GM18907 (cell line): ENCODE results near the gene CBFA2T3.

Source experiments
- ATAC-seq: cut with Tn5 transposase; IDR thresholded peaks from one replicate; pipeline ENCODE4 v1.9.1; 2021; ENCODE audit warnings: mild to moderate bottlenecking, moderate library complexity; ENCODE audit not compliant: unreplicated experiment

Gene CBFA2T3

DNA sequence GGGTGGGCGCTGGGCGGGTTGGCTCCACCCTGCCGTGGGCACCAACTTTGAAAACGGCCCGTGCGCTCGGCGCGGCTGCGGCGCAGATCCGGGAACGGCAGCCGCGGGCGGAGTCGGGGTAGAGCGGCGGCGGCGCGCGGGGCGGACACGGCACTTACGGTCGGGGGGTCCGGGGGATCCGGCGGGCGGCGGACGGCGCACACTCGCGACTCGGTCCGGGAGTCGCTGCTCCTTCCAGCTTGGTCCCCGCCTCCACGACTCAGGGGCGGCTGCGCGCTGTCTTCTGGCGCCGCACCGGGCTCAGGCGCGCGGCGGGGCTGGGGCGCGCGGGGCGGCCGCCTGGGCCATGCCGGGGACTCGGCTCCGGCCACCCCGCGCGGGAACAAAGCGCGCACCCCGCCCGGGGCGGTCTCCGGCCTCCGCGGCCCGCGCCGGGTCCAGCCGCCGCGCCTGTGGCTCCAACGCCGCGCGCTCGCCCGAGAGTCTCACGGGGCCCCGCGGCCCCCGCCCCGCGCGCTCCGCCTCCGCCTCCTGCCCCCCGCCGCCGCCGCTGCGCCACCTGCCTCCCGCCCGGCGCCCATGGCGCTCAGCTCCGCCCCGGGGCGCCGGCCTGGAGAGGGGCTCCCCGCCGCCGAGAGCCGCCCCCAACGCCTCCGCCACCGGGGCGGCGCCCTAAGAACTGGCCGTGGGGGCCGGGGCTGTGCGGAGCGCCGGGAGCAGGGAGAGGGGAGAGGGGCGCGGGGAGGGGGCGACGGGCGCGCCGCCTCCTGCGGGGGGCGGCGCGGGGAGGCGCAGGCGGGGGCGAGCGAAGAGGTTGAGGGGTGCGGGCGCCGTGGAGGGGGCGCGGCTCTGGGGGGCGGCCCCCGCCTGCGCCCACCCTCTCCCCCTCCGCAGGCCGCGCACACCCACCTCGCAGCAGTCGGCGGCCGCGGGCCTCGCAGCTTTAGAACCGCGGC, 35.9 kb downstream of the CBFA2T3 start:
- peak; percentile 19 for ATAC-seq

GRCh38 chr16:88939972-88940861, 36.8 kb downstream of the CBFA2T3 start:
- ATAC-seq: no peak

- ATAC-seq: no peak
Observed at GRCh38 chr16:88939245-88939971, 37.6 kb downstream of the CBFA2T3 start.

DNA sequence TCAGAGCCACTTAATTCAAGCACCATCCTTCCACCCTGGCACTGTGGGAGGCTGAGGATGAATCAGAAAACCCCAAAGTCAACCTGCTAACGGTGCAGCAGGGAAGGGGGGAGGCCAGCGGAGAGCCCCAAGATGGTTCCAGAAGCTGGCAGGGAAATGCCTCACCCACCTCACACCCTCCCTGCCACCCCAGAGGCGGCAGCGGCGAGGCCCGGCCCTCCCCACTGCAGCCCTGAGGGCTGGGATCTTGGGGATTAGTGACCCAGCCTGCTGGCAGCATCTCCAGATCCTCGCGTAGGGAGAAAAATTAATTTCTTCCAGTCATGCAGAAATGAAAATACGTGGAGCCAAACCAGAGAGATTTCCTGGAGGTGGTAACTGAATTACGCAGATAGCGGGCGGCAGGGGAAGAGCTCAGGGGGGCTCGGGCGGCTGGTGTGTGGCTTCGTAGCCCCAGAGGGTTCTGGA, 38.2 kb downstream of the CBFA2T3 start:
- no peak for ATAC-seq

DNA sequence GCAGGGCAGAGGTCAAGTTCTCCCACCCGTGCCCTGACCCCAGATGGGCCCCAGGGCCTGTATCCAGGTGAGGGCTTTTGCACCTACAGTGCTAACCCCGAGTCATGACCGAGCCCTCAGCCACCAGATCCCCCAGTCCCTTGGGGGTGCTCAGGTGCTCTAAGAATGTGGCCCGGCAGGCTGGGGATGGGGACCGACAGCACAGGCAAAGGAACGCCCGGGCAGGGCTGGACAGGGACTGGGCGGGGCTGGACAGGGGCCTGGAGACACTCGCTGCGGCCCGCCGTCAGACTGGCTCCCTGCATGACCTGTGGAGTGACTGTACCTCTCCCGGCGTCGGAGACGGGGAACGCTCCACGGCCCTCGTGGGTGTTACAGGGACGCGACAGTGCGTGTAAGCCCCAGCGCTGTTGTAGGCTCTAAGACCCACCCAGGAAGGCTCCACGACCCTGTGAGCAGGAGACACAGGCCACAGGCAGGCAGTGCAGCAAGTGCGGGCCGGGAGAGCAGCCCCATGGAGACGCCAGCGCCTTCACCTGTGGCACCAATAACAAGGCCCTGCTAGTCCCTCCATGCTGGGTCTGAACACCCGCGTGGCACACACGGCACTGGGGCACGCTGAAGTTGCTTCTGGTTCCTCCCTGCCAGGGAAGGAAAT, 38.8 kb downstream of the CBFA2T3 start:
- ATAC-seq: no peak

GRCh38 chr16:88937206-88937621, 39.8 kb downstream of the CBFA2T3 start:
- no peak for ATAC-seq

DNA sequence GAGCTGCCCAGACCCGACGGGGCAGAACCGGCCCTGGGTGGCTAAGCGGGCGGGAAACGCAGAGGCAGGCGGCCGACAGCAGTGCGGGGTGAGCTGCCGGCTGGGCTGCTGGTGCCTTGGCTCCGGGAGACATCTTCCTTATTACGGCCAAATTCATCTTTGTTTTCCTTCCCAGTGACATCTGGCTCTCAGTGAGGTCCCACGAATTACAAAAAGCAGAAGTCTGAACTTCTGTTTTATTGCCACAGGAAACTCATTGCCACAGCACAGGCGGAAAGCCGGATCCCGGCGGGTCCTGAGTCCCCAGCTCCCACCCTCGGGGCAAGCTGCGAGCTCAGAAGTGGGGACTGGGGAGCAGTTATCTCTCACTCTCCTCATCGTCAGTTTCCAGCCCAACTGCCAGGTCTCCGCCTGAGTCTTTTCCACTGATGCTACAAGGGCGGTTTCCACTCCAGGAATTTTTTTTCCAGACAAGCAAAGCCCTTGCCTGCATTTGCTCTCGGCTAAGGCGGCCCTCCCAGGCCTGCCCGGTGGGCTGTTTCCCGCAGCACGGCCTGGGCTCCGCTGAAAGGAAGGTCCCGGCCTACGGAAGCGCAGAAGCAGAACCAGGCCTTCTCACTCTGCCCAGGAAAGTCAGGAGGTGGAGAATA, 40.3 kb downstream of the CBFA2T3 start:
- no peak for ATAC-seq

- ATAC-seq: no peak
Observed at GRCh38 chr16:88936008-88936555, 40.9 kb downstream of the CBFA2T3 start.

DNA sequence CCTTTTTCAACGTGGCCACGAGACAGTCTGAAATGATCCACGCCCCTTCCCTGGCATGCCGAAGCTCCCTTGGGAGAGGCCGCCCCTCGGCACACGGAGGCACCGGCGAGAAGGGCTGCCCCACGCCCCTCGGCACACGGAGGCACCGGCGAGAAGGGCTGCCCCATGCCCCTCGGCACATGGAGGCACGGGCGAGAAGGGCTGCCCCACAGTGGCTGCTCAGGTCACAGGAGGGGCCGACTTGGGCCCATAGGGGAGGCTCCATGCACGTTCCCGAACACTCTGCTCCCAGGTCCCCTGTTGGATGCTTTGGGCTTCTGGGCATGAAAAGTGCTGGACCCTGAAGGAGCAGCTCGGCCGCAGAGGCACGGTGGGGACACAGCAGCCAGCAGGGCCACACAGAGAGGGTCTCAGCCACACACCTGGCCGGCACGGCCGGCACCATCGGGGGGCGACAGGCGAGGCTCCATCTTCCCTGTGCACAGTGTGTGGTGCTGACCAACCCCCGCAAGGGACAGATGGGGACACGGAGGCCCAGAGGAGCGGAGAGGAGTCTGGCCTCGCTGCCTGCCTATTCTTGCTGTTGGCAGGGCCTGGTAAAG, 42.8 kb downstream of the CBFA2T3 start:
- no peak for ATAC-seq

- ATAC-seq: no peak
Observed at GRCh38 chr16:88932929-88933328, 44.1 kb downstream of the CBFA2T3 start.

DNA sequence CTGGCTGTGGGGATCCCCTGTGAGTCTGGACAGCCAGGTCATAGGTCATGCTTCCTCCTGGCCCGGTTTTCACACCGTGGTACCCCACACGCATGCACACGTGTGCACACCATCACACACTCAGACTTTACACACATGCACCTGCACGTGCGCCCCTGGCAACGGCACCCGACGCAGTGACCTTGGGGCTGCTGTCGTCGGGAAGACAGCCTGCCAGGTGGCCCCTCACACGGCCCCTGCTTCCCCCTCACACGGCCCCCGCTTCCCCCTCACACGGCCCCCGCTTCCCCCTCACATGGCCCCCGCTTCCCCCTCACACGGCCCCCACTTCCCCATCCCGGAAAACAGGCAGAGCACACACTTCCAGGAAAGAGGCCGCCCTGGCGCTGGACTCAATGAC, 45.1 kb downstream of the CBFA2T3 start:
- no peak for ATAC-seq

- ATAC-seq: no peak
Observed at GRCh38 chr16:88931373-88931900, 45.6 kb downstream of the CBFA2T3 start.

DNA sequence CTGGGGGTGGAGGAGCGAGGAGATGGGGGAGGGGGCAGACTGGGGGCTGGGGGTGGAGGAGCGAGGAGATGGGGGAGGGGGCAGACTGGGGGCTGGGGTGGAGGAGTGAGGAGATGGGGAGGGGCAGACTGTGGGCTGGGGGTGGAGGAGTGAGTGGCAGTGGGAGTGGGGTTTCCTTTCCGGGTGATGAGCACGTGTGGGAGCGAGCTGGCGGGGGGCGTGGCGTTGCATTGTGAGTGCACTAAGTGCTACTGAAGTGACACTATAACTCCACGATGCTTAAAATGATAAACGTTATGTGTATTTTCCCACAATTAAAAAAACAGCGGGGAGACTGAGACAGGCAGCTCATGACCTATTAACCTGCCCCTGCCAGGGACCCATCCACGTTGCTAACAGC, 46.3 kb downstream of the CBFA2T3 start:
- ATAC-seq: no peak

GRCh38 chr16:88929091-88929445, 47.9 kb downstream of the CBFA2T3 start:
- no peak for ATAC-seq

DNA sequence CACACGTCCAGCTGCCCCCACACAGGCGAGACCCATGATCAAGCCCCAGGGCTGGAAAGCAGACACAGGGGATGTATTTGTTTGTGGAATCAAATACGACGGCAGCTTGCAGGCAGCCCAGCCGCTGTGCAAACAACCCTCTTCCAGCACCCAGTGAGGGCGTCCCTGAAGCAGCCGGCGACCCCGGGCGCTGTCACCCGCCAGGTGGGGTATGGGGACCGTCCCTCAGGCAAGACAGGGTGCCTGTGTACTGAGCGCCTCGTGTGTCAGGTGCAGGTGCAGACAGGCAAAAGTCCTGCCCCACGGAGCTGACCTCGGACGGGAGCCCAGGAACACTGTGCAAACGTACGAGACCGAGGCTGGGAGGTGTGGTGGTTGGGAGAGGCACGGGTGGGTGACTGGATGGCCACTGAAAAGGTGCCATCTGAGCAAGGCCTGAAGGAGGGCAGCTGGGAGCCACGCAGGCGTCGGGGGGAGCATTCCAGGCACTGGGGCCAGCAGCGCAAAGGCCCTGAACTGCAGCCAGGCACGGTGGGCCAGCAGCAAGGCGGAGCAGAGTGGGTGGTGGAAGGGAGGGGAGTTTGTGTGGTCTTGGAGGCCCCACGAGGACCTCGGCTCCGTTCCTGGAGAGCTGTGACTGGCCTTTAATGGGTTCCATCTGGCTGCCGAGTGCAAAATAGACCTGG, 48.5 kb downstream of the CBFA2T3 start:
- ATAC-seq: no peak

- ATAC-seq: no peak
Observed at GRCh38 chr16:88927661-88928060, 49.3 kb downstream of the CBFA2T3 start.

DNA sequence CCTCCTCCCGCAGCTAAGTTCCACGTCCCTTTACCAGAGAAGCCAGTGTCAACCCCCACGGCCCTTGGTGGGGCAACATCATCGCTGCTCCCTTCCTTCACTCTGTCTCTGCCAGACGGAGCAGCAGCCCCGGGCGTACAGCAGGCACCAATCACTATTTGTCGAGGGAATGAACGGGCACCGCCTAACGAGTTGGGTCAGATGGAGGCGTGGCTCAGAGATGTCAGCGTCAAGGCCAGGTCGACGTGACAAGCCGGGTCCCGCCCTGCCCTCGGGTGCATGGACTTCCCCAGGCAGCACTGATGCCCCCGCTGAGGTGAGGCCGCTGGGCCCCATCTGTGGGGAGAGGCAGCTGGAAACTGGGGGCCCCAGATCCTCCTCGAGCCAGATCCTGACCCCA, 50.0 kb downstream of the CBFA2T3 start:
- no peak for ATAC-seq

- no peak for ATAC-seq
Observed at GRCh38 chr16:88926374-88926990, 50.5 kb downstream of the CBFA2T3 start.
